Spleen (tissue), 11 donors: ENCODE measurements around the gene RERE. TPM values are rescaled to one million over a fixed set of nuclear protein-coding genes. Genes with fewer than 3 reads are reported as not detected.

Experiments used
- DNase-seq: peaks from one replicate; pipeline ENCODE4 v3.0.0-alpha.2; 2020
- H3K27ac ChIP-seq, 8 donors: fragments of 200-600 bp; sonication (generic) in 7 of 8; 1 replicate in 4 of 8; 2 replicates in 4 of 8; pipeline versions ENCODE4 v1.5.0 to v1.8.0; 2016 to 2021; ENCODE audit warnings: inconsistent platforms in 4 of 8, mild to moderate bottlenecking in 4 of 8, moderate library complexity in 1 of 8
- H3K27me3 ChIP-seq, 7 donors: fragments of 200-600 bp; sonication (generic) in 6 of 7; replicated peaks in 1 of 7; 1 replicate in 4 of 7; 2 replicates in 3 of 7; pipeline versions ENCODE4 v1.5.0 to v1.8.0; 2016 to 2021; ENCODE audit warnings: inconsistent platforms in 3 of 7, mild to moderate bottlenecking in 1 of 7
- H3K36me3 ChIP-seq, 6 donors: fragments of 200-600 bp; sonication (generic) in 5 of 6; 1 replicate in 4 of 6; 2 replicates in 2 of 6; pipeline versions ENCODE4 v1.5.0 to v1.8.0; 2016 to 2021; ENCODE audit warnings: inconsistent platforms in 2 of 6
- H3K4me1 ChIP-seq, 6 donors: fragments of 200-600 bp; sonication (generic) in 5 of 6; 1 replicate in 3 of 6; 2 replicates in 3 of 6; pipeline versions ENCODE4 v1.5.0 to v1.8.0; 2016 to 2021; ENCODE audit warnings: inconsistent platforms in 3 of 6
- H3K4me3 ChIP-seq, 8 donors: fragments of 200-600 bp; sonication (generic) in 7 of 8; 1 replicate in 4 of 8; 2 replicates in 4 of 8; pipeline versions ENCODE4 v1.5.0 to v1.8.0; 2016 to 2021; ENCODE audit warnings: inconsistent platforms in 4 of 8, mild to moderate bottlenecking in 4 of 8, moderate library complexity in 2 of 8
- H3K9me3 ChIP-seq, 8 donors: fragments of 200-600 bp; sonication (generic) in 7 of 8; 1 replicate in 4 of 8; 2 replicates in 4 of 8; pipeline versions ENCODE4 v1.5.0 to v1.8.0; 2016 to 2021; ENCODE audit warnings: inconsistent platforms in 4 of 8
- POLR2A ChIP-seq, 3 donors: fragments of 450-650 bp; IDR thresholded peaks; one replicate each; pipeline ENCODE4 v1.5.1; 2017; ENCODE audit warnings: antibody characterized with exemption in 3 of 3, mild to moderate bottlenecking in 1 of 3
- POLR2AphosphoS5 ChIP-seq, 3 donors: sonication (generic); formaldehyde crosslinking; IDR thresholded peaks; one replicate each; pipeline ENCODE4 v1.5.1; 2017; ENCODE audit warnings: antibody characterized with exemption in 3 of 3
- WGBS, 5 donors: extraction: QIAGEN DNeasy Blood & Tissue Kit in 3 of 5; methylation state at CpG; one replicate each; pipeline versions ENCODE4 v1.1.5 to v1.1.7; 2013 to 2018; 5-methylcytosine and 5-hydroxymethylcytosine counted together
- intact Hi-C: fragments of 100-400 bp; cut with DNase I; formaldehyde crosslinking; loops from one replicate; pipeline ENCODE4 v1.15.0; 2023; ENCODE audit warnings: low total_unique reads
- polyA plus RNA-seq, 3 donors: library from polyadenylated mRNA; stranded (reverse); fragments of 200-250 nt; gene quantifications; one replicate each; pipeline ENCODE4 v1.2.1, GENCODE V29; 2013
- total RNA-seq, 7 donors: library from RNA; depleted of rRNA in 3 of 7; stranded (reverse); fragments of >200 nt in 3 of 7; fragmentation: NEBNext Ultra II Directional in 4 of 7; extraction: Animal tissue kit (Norgen Biotek cat#: 25700) in 4 of 7; gene quantifications; one replicate each; pipeline versions ENCODE4 v1.1.0 to v1.2.1, GENCODE V29; 2016 to 2021
- TF ChIP-seq, protein P1 (sequence below), 11 experiments: fragments of 200-600 bp in 7 of 11; fragments of 450-650 bp in 4 of 11; sonication (generic) in 4 of 11; IDR thresholded peaks in 8 of 11; conservative IDR thresholded peaks in 3 of 11; 1 replicate in 7 of 11; 2 replicates in 4 of 11; pipeline versions ENCODE4 v1.4.0 to v1.8.0; 2016 to 2021; ENCODE audit warnings: antibody characterized with exemption in 11 of 11, inconsistent platforms in 4 of 11, mild to moderate bottlenecking in 1 of 11
- donor health status: healthy with polysubstance abuse.
- donor health status: DM: no; HTN: no; CAD: no; lungs with moderate emphysema.
- donor health status: DM: no; HTN: no; CAD: no.
- donor health status: Bipolar disorder and iron deficiency.
- donor health status: healthy.
- donor health status: DM: no; HTN: no; CAD: no.
- donor health status: DM: yes; HTN: yes; CAD: no.

Gene RERE
- total and polyA plus RNA-seq, 10 donors: 10.3 to 149 (median 117) TPM

DNA sequence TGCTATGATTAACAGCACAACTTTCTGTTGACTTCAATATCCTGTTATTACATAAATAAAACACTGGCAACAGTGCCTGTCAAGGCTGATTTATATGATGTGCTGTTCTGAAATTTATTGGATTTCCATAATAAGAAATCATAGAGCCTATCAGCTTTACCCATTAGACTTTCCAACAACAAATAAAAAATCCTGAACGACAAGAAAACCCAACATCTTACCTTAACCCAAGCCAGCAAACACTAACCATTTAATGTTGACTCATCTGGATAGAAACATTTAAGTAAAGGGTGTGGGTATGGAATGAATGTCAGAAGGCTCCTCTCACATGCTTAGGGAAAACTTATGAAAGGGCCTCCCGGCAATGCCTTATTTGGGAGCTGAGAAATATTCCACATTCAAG lies 334.5 kb downstream of the RERE start:
- Histone ChIP-seq H3K4me3 (no peak overlapping the region), H3K4me1 (peaks cover 0 to 41% (median 3%) of the 10 kb centered on the region in 6 donors), H3K27me3 (no peaks in the 10 kb centered on the region), H3K9me3 (no peaks in the 10 kb centered on the region), H3K27ac (no peak overlapping the region), H3K36me3 (peaks cover 0 to 14% (median 0%) of the 10 kb centered on the region in 6 donors)
- DNase-seq: no peak
- intact Hi-C loops: no loop called here
- no peak for TF ChIP-seq POLR2A (IDR thresholded peaks at IDR 0.05)
- 81 to 91% (median 87%) methylated on average over 2 of the region's 2 CpGs for WGBS, 5 donors

DNA sequence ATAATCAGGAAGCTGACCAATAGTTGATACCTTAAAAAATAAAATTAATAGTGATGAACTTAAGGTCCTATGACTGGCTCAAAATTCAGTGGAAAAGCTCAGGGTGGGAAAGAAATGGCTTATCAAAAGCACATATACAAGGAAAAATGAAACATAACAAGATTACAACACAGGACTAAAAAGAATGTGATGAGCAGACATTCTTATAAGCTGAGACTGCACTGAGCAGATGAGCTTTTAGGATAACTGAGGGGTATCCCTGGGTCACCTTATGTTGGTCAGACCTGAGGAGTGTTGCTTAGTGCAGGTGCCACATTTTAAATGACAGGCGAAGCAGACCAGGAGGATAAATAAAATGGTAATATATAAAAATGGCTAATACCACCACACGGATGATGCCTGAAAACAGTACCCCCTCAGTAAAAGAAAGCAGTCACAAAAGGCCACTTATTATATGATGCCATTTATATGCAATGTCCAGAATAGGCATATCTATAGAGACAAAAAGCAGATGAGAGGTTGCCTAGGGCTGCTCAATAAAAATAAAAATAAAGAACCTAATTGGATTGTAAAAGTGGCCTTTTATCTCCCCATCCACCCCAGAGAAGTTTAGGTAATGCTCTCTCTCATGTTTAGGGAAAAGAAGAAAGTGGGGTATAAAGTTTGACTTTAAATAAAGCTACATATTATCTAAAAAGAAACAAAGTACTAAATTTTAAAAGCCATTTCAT lies 335.6 kb downstream of the RERE start:
- Histone ChIP-seq H3K4me1 (peaks cover 0 to 48% (median 9%) of the 10 kb centered on the region in 6 donors), H3K4me3 (no peak overlapping the region), H3K9me3 (no peaks in the 10 kb centered on the region), H3K27me3 (no peaks in the 10 kb centered on the region), H3K36me3 (peaks cover 0 to 14% (median 0%) of the 10 kb centered on the region in 6 donors), H3K27ac (no peak overlapping the region)
- intact Hi-C loops: no loop called here
- 93 to 99% (median 95%) methylated on average over 2 of the region's 2 CpGs for WGBS, 5 donors
- no peak for DNase-seq
- TF ChIP-seq, protein P1, sequence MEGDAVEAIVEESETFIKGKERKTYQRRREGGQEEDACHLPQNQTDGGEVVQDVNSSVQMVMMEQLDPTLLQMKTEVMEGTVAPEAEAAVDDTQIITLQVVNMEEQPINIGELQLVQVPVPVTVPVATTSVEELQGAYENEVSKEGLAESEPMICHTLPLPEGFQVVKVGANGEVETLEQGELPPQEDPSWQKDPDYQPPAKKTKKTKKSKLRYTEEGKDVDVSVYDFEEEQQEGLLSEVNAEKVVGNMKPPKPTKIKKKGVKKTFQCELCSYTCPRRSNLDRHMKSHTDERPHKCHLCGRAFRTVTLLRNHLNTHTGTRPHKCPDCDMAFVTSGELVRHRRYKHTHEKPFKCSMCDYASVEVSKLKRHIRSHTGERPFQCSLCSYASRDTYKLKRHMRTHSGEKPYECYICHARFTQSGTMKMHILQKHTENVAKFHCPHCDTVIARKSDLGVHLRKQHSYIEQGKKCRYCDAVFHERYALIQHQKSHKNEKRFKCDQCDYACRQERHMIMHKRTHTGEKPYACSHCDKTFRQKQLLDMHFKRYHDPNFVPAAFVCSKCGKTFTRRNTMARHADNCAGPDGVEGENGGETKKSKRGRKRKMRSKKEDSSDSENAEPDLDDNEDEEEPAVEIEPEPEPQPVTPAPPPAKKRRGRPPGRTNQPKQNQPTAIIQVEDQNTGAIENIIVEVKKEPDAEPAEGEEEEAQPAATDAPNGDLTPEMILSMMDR (IDR thresholded peaks at IDR 0.05 in 8 of 11, conservative IDR thresholded peaks at IDR 0.05 in 3 of 11): no peak
- TF ChIP-seq POLR2AphosphoS5 (IDR thresholded peaks at IDR 0.05) (no peak), POLR2A (IDR thresholded peaks at IDR 0.05) (no peak)

DNA sequence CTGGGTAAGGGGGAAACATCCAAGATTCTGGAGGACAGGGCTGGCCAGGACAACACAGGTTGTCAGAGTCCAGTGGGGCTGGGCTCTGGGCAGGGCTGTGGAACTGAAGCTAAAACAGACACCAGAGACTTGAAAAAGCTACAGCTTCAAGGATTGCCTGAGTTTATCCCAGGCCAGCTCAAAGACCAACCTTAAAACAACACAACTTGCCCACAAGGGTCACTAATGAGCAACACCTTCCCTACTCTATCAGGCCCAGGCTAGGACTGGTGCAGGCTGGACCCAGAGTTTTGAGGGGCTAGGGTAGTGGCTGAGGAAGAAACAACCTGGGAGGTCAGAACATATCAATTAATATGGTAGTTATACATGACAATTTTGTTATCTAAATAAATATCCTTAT lies 338.9 kb downstream of the RERE start:
- TF ChIP-seq POLR2AphosphoS5 (IDR thresholded peaks at IDR 0.05): no peak
- no peak for TF ChIP-seq POLR2A (IDR thresholded peaks at IDR 0.05)
- TF ChIP-seq, protein P1 (IDR thresholded peaks at IDR 0.05 in 8 of 11, conservative IDR thresholded peaks at IDR 0.05 in 3 of 11): no peak
- H3K27ac ChIP-seq: peak overlapping the region in 1 of 8 donors; percentile 35
- intact Hi-C loops: no loop called here

DNA sequence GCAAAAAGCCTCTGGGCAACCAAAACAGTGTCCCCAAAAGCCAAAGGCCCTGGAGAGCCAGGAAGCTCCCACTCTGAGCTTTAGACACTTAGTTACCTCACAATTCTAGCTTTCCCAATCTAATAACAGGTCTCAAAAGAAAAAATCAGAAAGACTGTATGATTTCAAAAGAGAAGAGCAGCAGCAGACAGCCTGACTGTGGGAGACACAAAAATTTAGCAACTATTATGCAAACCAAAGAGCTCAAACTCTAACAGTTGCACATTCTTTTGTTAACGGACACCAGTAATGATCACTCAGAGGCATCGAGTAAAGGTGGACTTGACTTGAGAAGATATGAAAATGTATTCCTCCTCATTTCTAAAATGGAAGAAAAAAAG lies 339.5 kb downstream of the RERE start:
- no peaks in the 10 kb centered on the region for H3K9me3 ChIP-seq
- peaks cover 4 to 66% (median 28%) of the 10 kb centered on the region in 6 donors for H3K4me1 ChIP-seq
- H3K27ac ChIP-seq: peak overlapping the region in 1 of 8 donors; percentile 35
- no peaks in the 10 kb centered on the region for H3K36me3 ChIP-seq
- no peaks in the 10 kb centered on the region for H3K27me3 ChIP-seq
- no peak overlapping the region for H3K4me3 ChIP-seq
- no peak for DNase-seq
- 51 to 93% (median 80%) methylated on average over 2 of the region's 2 CpGs for WGBS, 5 donors
- TF ChIP-seq POLR2AphosphoS5 (IDR thresholded peaks at IDR 0.05) (no peak), POLR2A (IDR thresholded peaks at IDR 0.05) (no peak)
- TF ChIP-seq, protein P1 (IDR thresholded peaks at IDR 0.05 in 8 of 11, conservative IDR thresholded peaks at IDR 0.05 in 3 of 11): no peak
- intact Hi-C loops: no loop called here

More for the DNA sequence above, 338.9 kb downstream of the RERE start:
- Histone ChIP-seq H3K4me3 (no peak overlapping the region), H3K4me1 (peaks cover 0 to 66% (median 25%) of the 10 kb centered on the region in 6 donors), H3K9me3 (no peaks in the 10 kb centered on the region), H3K27me3 (no peaks in the 10 kb centered on the region), H3K36me3 (no peaks in the 10 kb centered on the region)
- DNase-seq: no peak
